ENCODE measurements around the gene PARD6A.

The PARD6A gene, protein sequence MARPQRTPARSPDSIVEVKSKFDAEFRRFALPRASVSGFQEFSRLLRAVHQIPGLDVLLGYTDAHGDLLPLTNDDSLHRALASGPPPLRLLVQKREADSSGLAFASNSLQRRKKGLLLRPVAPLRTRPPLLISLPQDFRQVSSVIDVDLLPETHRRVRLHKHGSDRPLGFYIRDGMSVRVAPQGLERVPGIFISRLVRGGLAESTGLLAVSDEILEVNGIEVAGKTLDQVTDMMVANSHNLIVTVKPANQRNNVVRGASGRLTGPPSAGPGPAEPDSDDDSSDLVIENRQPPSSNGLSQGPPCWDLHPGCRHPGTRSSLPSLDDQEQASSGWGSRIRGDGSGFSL
- long read RNA-seq, transcript PARD6A-202 (3 exons, 1,260 nt): major isoform, 7 of 9 reads
- long read RNA-seq, partial matches to known transcripts: 0 of 9 reads
- long read RNA-seq, other reads (novel, unspliced or antisense): 1 of 9 reads

DNA sequence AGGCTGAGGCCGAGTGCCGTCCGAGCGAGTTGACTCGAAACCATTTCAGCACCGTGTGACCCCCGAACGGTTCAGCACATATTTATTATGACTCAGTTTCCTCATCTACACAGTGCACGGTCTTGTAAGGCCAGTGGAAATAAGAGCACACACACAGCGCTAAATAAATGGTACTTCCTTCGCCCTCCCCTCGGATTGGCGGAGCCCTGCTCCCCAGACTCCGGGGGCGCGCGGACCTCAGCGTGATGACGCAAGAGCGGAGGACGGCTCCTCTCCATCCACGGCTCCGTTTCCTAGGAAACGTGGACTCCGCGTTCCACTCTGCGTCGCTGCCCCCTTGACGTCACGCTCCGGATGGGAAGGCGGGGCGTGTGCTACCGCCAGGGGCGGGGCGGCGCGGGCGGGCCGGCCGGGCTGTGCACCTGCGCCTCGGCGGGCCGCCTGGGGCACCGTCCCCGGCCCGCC, at the start of gene PARD6A:
PARD6A (plus strand) TSS at position 397 of the 465 bp plus-strand sequence. CDS start 79 bp downstream, outside the sequence.
- DNase-seq (ENCODE audit: low read depth in 1 of 2, low spot score in 1 of 2): peak; percentile 95 to 96
- TF ChIP-seq, protein P1, sequence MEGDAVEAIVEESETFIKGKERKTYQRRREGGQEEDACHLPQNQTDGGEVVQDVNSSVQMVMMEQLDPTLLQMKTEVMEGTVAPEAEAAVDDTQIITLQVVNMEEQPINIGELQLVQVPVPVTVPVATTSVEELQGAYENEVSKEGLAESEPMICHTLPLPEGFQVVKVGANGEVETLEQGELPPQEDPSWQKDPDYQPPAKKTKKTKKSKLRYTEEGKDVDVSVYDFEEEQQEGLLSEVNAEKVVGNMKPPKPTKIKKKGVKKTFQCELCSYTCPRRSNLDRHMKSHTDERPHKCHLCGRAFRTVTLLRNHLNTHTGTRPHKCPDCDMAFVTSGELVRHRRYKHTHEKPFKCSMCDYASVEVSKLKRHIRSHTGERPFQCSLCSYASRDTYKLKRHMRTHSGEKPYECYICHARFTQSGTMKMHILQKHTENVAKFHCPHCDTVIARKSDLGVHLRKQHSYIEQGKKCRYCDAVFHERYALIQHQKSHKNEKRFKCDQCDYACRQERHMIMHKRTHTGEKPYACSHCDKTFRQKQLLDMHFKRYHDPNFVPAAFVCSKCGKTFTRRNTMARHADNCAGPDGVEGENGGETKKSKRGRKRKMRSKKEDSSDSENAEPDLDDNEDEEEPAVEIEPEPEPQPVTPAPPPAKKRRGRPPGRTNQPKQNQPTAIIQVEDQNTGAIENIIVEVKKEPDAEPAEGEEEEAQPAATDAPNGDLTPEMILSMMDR (IDR thresholded peaks at IDR 0.05; ENCODE audit: insufficient read depth, low read length): no peak
- TF ChIP-seq GABPA (IDR thresholded peaks at IDR 0.05; ENCODE audit: low read depth) (no peak), POLR2AphosphoS5 (IDR thresholded peaks at IDR 0.05; ENCODE audit: low read depth) (no peak; the same call in 1 of the 2 replicates), SPI1 (IDR thresholded peaks at IDR 0.05; ENCODE audit: borderline replicate concordance, low read depth) (no peak)
- H3K27ac ChIP-seq (replicated peaks): peak within 1 kb of the TSS; percentile 84
- no peaks in the 10 kb centered on the region for H3K27me3 ChIP-seq (ENCODE audit: insufficient read depth, poor library complexity, severe bottlenecking)
- peak within 1 kb of the TSS; percentile 95 for H3K4me3 ChIP-seq (replicated peaks; ENCODE audit: insufficient read depth, low read length)

DNA sequence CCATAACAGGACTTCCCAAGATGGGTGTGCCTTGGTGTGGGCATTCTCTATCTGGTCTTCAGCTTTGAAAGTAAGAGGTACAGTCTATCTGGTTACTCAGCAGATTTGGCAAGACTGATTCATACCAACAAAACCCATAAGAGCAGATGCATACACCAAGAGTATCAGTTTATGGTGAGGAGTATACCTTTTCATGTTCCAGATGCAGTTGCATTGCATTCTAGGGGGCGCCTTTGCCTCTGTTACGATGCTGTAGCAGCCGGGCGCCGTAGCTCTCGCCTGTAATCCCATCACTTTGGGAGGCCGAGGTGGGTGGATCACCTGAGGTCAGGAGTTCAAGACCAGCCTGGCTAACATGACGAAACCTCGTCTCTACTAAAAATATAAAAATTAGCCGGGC, 47.0 kb upstream of the PARD6A start:
- H3K27me3 ChIP-seq (ENCODE audit: insufficient read depth, poor library complexity, severe bottlenecking): no peaks in the 10 kb centered on the region
- H3K27ac ChIP-seq (replicated peaks): no peak overlapping the region
- TF ChIP-seq, protein P2, sequence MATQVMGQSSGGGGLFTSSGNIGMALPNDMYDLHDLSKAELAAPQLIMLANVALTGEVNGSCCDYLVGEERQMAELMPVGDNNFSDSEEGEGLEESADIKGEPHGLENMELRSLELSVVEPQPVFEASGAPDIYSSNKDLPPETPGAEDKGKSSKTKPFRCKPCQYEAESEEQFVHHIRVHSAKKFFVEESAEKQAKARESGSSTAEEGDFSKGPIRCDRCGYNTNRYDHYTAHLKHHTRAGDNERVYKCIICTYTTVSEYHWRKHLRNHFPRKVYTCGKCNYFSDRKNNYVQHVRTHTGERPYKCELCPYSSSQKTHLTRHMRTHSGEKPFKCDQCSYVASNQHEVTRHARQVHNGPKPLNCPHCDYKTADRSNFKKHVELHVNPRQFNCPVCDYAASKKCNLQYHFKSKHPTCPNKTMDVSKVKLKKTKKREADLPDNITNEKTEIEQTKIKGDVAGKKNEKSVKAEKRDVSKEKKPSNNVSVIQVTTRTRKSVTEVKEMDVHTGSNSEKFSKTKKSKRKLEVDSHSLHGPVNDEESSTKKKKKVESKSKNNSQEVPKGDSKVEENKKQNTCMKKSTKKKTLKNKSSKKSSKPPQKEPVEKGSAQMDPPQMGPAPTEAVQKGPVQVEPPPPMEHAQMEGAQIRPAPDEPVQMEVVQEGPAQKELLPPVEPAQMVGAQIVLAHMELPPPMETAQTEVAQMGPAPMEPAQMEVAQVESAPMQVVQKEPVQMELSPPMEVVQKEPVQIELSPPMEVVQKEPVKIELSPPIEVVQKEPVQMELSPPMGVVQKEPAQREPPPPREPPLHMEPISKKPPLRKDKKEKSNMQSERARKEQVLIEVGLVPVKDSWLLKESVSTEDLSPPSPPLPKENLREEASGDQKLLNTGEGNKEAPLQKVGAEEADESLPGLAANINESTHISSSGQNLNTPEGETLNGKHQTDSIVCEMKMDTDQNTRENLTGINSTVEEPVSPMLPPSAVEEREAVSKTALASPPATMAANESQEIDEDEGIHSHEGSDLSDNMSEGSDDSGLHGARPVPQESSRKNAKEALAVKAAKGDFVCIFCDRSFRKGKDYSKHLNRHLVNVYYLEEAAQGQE (IDR thresholded peaks at IDR 0.05; ENCODE audit: insufficient replicate concordance, low read depth): no peak
- TF ChIP-seq, protein P1 (IDR thresholded peaks at IDR 0.05; ENCODE audit: insufficient read depth, low read length): no peak
- TF ChIP-seq GABPA (IDR thresholded peaks at IDR 0.05; ENCODE audit: low read depth): no peak
- no peak for TF ChIP-seq SPI1 (IDR thresholded peaks at IDR 0.05; ENCODE audit: borderline replicate concordance, low read depth)
- TF ChIP-seq POLR2AphosphoS5 (IDR thresholded peaks at IDR 0.05; ENCODE audit: low read depth): no peak
- DNase-seq (ENCODE audit: low read depth in 1 of 2, low spot score in 1 of 2): no peak
- H3K4me3 ChIP-seq (replicated peaks; ENCODE audit: insufficient read depth, low read length): no peak overlapping the region

DNA sequence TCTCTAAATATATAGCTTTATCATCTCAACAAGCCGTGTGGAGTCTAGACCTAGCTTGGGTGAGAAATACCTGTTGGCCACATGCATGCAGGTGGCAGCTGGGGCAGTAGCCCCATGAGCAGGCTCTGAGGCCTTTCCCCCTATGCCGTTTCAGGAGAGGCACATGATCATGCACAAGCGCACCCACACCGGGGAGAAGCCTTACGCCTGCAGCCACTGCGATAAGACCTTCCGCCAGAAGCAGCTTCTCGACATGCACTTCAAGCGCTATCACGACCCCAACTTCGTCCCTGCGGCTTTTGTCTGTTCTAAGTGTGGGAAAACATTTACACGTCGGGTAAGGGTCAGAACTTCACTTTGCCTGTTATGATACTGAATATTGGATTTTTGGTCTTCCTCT, 32.5 kb upstream of the PARD6A start:
- Histone ChIP-seq H3K27me3 (ENCODE audit: insufficient read depth, poor library complexity, severe bottlenecking) (no peaks in the 10 kb centered on the region), H3K27ac (replicated peaks) (no peak overlapping the region), H3K4me3 (replicated peaks; ENCODE audit: insufficient read depth, low read length) (no peak overlapping the region)
- DNase-seq (ENCODE audit: low read depth in 1 of 2, low spot score in 1 of 2): no peak
- TF ChIP-seq, protein P2 (IDR thresholded peaks at IDR 0.05; ENCODE audit: insufficient replicate concordance, low read depth): no peak
- TF ChIP-seq, protein P1 (IDR thresholded peaks at IDR 0.05; ENCODE audit: insufficient read depth, low read length): no peak
- TF ChIP-seq GABPA (IDR thresholded peaks at IDR 0.05; ENCODE audit: low read depth): no peak
- TF ChIP-seq SPI1 (IDR thresholded peaks at IDR 0.05; ENCODE audit: borderline replicate concordance, low read depth): no peak
- no peak for TF ChIP-seq POLR2AphosphoS5 (IDR thresholded peaks at IDR 0.05; ENCODE audit: low read depth)

Data from HL-60 (cell line).